HG03039 (cell line): ENCODE measurements around the gene ZNF554.
"Not testable (repeated sequence)": the region's sequence is repeated elsewhere in the genome, so short reads cannot be mapped to it uniquely, and the experiment has no call there.

Experiments
- ATAC-seq: cut with Tn5 transposase; IDR thresholded peaks from one replicate; pipeline ENCODE4 v1.9.1; 2021; ENCODE audit warnings: mild to moderate bottlenecking, moderate library complexity; ENCODE audit not compliant: unreplicated experiment

The ZNF554 gene

DNA sequence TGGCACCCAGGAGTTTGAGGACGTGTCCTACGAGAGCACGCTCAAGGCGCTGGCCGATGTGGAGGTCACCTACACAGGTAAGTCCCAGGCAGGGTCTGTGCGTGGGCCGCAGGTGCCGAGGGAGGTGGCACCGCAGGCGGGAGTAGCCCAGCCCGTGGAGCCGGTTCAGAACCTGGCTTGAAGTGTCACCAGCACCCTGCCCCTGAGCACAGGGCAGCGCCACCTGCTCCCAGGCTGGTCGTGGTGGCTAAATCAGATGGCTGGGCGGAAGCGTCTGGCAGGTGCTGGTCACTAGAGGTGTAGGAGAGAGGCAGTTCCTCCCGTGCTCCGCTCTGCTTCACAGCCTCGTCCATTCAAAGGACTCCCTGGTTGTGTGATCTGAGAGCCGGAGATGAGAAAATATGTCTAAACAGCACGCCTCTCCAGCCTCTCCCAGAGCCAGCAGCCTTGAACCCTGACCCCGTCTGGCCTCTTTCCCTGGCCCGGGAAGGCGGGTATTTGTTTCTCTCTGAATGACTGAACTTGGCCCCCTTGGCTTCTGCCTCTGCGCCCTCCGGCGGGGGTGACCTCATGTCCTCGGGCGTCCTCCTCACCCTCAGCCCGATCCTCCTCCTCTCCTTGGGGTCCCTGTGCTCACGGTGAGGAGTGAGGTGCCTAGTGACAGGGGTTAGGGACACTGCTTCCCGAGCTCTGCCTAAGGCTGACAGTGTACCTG is 29.0 kb upstream of the ZNF554 start:
- no peak for ATAC-seq

DNA sequence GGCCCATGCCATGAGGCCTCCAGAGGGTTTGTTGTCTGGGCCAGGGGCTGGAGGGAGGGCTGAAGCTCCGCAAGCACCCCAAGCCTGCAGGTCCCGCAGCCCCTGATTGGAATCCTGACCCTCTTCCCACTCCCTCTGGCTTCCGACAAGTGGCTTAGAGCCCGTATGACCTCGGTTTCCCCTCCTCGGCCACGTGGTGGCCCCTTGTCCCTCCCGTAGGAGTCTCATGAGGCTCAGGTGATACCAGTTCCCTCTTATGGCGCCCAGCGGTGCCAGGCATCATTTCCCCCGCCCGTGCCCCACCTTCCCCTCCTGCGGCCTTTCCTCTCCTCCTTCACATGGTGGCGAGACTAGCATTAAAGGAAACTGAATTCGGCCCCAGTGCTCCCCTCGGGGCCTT is 28.2 kb upstream of the ZNF554 start:
- ATAC-seq, result no peak

DNA sequence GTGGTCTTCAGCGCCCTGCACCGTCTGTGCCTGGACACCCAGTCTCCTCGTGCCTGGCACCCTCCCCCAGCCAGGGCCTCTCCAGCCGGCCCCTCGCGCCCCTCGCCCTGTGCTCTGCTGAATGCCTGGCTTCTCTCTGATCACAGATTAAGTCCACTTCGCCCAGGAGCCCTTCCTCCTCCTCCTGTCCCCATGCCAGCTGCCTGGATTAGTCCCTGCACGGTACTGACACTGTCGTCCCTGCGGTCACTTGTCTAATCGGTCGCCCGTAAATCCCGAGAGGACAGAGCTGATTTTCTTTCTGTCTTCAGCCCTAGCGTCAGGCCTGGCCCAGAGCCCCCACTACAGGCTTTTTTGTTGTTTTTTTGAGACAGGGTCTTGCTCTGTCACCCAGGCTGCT is 27.8 kb upstream of the ZNF554 start:
- ATAC-seq, result no peak

DNA sequence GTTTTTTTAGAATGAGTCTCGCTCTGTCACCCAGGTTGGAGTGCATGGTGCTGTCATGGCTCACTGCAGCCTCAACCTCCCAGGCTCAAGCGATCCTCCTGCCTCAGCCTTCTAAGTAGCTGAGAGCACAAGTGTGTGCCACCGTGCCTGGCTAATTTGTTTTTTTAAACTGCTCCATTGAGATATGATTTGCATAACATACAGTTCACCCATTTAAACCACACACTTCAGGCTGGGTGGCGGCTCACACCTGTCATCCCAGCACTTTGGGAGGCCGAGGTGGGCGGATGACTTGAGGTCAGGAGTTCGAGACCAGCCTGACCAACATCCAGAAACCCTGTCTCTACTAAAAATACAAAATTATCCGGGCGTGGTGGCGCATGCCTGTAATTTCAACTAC is 27.0 kb upstream of the ZNF554 start:
- ATAC-seq, result not testable (repeated sequence)

DNA sequence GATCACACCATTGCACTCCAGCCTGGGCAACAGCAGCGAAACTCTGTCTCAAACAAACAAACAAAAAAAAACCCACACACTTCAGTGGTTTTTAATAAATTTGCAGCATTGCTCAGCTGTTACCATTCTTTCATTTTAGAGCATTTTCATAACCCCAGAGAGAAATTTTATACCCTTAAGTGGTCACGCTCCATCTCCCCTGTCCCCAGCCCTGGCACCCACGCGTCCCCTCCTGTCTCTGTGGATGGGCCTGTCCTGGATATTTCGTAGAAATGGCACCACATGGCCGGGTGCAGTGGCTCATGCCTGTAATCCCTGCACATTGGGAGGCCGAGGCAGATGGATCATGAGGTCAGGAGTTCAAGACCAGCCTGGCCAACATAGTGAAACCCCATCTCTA is 26.5 kb upstream of the ZNF554 start:
- ATAC-seq, result no peak

DNA sequence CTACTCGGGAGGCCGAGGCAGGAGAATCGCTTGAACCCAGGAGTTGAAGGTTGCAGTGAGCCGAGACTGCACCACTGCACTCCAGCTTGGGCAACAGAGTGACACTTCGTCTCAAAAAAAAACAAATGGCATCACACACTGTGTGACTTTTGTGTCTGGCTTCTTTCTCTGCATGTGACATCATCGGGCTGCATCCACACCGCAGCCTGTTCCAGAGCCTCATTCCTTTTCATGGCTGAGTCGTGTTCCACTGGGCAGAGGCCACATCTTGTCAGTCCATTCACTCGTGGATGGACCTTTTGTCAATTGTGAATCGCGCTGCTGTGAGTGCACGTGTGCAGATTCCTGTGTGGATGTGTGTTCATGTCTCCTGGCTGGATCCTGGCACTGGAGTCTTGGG is 26.1 kb upstream of the ZNF554 start:
- ATAC-seq, result no peak

DNA sequence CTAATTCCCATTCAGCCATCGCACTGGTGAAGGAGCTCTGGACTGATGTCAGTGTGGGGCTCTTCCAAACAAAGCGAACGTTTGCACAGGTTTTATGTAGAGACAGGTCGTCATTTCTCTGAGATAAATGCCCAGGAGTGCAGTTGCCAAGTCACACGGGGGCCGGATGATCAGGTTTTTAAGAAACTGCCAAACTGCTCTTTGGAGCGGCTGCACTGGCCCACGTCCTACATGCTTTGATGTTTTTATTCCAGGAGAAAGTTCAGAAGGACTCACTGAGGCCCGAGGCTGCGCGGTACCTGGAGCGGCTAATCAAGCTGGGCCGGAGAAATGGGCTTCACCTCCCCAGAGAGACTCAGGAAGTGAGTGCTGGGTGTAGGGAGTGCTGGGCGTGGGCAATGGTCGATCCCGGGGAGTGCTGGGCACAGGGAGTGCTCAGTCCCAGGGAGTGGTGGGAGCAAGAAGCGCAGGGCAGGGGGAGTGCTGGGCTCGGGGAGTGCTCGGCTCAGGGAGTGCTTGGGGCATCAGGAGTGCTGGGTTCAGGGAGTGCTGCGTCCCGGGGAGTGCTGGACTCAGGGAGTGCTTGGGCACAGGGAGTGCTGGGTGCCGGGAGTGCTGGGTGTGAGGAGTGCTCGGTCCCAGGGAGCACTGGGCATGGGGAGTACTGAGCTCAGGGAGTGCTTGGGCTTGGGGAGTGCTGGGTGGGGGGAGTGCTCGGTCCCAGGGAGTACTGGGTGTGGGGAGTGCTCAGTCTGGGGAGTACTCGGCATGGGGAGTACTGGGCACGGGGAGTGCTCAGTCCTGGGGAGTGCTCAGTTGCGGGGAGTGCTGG is 23.6 kb upstream of the ZNF554 start:
- ATAC-seq, result no peak

DNA sequence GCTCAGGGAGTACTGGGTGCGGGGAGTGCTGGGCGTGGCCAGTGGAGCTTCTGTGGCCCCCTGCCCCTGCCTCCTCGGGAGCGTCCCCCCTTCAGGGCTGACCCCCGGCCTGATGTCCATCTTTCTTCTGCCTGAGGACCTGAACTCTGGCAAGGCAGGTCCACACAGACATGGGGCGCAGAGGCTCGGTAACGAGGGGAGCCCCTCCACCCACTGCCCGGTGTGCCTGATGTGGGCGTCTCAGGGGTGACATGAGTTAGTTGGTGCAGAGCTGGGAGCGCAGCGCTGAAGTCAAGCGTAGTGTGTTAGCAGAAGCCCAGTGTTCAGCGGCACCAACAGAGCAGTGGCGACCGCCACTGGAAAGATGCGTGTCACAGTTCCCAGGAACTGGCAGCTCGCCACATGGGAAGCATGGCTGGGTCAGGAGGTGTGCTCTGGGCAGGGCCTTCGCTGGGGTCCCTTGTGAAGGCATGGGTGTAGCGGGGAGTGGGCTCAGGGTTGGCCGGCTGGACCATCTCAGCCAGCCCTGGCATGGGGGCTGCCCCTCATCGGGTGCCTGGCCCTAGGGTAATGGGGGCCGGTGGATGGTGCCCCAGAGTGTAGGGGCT is 22.9 kb upstream of the ZNF554 start:
- ATAC-seq, result no peak

DNA sequence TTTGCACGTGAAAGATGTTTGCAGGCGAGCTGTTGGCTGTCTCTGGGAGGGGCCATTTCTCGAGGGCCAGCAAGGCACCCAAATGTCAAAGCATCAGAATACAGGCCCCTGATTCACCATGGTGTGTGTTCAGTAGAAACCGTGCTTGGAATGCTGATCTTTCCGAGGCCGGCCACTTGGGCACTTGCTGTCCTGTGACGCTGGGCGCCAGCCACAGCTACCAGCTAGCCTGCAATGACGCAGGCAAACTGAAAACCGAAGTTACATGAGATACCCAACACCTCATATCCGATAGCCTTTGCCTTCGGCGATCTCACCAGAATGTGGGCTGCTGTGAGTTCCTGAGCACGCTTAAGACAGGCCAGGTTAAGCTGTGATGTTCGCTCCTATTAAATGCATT is 22.4 kb upstream of the ZNF554 start:
- ATAC-seq, result no peak

DNA sequence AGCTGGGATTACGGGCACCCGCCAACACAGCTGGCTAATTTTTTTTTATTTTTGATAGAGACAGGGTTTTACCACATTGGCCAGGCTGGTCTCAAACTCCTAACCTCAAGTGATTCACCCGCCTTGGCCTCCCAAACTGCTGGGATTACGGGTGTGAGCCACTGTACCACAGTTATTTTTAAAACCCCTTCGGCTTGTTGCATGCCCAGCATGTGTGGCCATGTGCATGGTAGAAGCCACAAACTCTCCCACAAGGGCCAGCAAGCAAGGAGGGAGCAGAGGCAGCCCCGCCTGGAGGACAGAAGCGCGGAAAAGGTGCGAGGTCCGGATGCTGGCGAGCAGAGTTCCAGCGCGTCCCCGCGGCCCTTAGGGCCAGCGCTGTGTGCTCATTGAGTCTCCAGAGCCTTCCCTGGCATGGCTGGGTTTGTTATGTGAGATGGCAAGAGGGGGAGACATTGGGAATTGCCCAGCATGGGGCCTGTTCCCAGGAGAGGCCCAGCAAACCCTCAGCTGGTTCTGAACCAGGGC is 21.4 kb upstream of the ZNF554 start:
- no peak for ATAC-seq

DNA sequence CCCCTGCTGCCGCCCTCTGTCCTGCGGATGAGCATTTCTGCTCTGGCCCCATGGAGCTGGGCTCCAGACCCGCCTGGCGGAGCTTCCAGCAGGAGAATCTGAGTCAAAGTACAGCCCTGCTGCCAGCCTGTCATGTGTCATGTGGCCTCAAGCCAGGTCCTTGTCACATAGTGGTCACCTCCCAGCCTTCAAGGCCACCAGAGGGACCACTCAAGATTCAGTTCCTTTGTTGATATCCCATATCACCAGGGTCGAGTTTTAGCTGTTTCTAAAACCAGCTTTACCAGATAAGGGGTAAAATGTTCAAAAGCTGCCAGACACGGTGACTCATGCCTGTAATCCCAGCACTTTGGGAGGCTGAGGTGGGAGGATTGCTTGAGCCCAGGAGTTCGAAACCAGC is 20.9 kb upstream of the ZNF554 start:
- ATAC-seq, result no peak

DNA sequence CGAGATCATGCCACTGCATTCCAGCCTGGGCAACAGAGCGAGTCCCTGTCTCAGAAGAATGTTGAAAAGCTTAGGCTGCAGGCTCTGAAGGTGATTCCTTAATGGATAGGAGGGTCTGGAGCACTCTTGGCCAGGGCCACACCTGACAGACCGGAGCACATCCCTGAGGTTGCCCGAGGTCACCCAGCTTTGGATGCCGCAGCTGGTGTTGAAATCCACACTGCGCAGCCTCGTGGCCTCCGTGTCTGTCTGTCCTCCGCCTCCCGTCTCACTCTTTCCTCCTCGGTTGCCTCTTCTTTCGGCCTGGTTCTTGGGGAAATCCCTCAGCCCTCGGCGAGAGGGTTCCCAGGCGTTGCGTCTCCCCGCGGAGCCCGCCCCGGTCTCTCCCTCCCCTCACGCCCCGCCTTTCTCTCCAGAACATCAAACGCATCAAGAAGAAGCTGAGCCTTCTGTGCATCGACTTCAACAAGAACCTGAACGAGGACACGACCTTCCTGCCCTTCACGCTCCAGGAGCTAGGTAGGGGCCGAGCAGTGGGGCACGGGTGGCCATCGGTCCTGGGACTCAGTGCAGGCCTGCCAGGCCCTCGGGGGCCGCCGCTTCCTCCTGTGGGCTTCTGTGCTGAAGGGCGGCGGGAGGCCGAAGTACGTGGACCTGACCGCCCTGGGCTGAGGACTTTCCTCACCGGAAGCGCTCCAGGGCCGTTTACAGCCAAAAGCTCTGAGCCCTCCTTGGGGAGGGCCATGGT is 20.2 kb upstream of the ZNF554 start:
- ATAC-seq, result no peak

DNA sequence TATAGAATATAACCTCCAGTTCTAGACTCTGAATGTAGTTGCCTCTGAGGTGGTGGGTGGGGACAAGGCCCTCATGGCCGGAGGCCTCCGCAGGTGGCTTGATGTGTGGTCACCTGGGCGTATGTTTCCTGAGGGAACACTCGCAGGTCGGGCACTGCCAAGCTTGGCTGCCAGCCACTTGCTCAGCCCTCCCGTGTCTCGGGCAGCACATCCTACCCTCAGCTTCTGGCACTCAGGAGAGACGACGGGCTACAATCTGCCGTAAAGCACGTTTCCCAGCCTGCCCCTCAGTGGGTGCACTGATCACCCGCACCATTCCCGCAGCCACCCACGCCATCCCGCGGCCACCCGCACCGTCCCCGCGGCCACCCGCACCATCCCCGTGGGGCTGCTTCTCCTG is 19.2 kb upstream of the ZNF554 start:
- no peak for ATAC-seq

DNA sequence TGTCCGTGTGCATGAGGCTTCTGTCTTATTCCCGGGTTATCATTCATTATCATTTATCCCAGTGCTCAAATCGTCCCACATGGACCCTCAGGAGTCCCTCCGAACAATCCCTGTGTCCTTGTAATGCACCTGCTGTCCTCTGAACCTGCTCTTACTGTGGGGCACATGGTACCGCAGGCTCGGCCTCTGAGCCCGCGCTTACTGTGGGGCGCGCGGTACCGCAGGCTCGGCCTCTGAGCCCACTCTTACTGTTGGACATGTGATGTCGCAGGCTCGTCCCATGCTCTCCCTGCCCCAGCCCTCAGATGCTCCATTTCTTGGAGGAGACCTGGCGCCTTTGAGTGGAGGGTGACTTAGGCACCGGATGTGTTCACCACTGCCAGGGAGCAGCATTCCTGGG is 16.8 kb upstream of the ZNF554 start:
- no peak for ATAC-seq

DNA sequence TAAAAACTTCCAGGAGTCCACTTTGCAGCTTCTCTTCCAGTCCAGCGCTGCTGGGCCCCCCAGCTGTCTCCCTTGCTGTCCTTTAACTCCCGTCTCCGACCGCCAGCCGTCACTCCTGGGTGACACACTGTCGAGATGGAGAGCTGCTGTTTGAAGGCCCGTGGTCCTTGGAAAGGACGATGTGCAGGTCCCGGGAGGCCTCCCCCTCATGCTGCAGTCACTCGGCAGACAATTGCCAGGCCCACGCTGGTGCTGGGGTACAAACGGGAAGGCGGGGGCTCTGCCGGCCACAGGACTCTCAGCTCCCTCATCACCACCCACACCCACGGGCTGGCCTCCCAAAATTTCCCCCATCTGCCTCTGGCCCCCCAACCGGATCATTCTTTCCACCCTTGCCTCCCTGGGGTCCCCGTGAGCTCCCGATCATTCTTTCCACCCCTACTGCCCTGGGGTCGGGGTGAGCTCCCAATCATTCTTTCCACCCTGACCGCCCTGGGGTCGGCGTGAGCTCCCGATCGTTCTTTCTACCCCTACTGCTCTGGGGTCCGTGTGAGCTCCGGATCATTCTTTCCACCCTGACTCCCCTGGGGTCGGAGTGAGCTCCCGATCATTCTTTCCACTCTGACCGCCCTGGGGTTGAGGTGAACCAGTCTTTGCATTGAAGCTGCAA is 16.0 kb upstream of the ZNF554 start:
- no peak for ATAC-seq

DNA sequence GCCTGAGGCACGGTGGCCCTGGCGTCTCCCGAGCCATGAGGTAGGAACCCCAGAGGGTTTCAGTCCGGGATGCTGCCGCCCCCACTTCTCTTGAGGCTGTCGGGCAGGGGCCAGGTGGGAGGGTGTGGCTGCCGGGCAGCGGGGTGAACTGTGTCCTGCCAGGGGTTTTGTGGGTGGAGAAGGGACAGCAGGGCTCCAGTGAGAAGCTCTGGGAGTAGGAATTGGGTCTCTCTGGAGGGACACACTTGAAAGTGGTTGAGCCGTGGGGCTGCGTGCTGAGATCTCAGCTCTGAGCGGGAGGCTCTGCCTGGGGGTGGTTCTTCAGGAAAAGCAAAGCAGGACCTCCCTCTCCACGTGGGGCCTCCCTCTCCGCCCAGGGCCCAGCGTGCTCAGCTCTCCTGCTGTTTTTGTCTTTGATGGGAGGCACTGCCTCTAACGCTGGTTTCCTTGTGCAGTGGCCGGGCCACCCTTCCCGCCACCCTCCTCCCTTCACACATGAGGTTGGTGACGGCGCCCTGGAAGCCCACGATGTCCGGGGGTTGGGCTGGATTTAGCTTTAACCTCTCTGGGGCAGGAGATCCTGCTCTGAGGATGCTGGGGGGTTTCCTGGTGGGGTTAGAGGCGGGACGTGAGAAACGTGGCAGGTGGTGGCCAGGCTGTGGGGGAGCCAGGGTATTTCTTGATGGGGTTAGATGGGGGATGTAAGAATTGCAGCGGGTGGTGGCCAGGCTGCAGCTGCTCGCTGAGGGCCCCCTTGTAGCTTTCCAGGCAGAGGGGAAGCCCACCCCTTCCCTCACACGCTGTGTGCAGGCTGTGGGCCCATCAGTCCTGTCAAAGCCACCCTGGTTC is 15.3 kb upstream of the ZNF554 start:
- ATAC-seq, result no peak

DNA sequence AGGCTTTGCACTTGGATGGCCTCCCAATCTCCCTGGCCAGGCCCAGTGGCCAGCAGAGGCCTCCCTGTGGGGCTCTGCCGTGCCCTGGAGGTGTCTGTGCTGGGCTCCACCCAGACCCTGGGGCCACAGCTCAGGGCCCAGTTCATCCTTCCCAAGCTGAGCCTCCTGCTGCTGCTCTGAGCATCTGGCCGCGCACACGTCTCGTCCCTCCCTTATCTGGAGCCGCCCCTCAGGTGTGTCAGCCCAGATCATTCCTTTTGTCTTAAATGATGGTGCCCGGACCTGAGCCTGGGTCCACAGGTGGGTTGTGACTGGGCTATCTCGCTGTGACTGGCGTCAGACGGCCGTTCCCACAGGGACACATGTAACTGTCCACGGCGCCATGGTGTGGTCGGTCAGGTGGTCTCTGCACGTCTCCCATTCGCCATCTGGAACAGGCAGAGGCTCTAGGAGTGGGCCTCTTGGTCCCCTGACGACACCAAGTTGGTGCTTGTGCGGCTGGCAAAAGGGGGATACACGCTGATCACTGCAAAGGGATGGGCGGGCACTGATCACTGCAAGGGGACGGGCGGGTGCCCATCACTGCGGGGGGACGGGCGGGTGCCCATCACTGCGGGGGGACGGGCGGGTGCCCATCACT is 14.3 kb upstream of the ZNF554 start:
- no peak for ATAC-seq

DNA sequence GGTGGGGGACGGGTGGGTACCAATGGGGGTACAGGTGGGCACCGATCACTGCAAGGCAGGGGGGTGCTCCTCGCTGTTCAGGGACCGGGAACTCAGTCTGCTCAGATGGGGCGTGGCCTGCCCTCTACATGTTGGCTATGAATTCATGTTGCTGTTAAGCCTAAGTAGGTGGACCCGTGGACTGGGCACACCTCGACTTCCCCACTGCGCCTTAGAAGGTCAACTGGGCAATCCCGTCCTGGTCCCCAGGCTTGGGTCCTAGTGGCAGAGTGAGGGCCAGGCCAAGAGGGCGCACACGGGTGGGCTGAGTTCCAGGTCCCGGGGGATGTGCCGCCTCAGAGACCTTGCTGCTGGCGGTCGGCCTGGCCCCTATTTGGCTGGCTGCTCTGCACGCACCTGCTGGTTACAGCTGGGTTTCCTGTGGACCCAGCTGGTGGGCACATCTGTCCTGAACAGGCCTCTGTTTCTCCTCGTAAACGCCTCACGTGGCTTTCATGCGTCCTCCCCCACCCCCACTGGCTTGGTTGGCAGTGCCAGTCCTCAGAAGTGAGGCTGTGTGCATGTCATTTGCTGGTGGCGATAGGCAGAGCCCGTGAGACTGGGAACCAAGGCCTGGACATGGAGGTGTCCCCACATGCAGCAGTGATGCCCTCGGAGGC is 13.5 kb upstream of the ZNF554 start:
- ATAC-seq, result no peak
